Upper lobe of left lung (tissue), 4 donors: ENCODE measurements around the gene TFR2.

ENCODE experiments used
- EP300 ChIP-seq, 4 donors: sonication (generic); formaldehyde crosslinking; IDR thresholded peaks; one replicate each; pipeline ENCODE4 v1.5.1; 2017; ENCODE audit warnings: antibody characterized with exemption in 4 of 4, control low read depth in 2 of 4
- POLR2A ChIP-seq, 4 donors: fragments of 450-650 bp; IDR thresholded peaks; one replicate each; pipeline ENCODE4 v1.5.1; 2016 to 2017; ENCODE audit warnings: antibody characterized with exemption in 4 of 4, mild to moderate bottlenecking in 2 of 4
- POLR2AphosphoS5 ChIP-seq, 2 donors: sonication (generic); formaldehyde crosslinking; IDR thresholded peaks; one replicate each; pipeline ENCODE4 v1.5.1; 2017; ENCODE audit warnings: antibody characterized with exemption in 2 of 2
- TF ChIP-seq, protein P1 (sequence below), 6 experiments: fragments of 450-650 bp in 4 of 6; fragments of 200-600 bp in 2 of 6; sonication (generic) in 2 of 6; IDR thresholded peaks; one replicate each; pipeline ENCODE4 v1.5.1; 2016 to 2019; ENCODE audit warnings: antibody characterized with exemption in 6 of 6

DNA sequence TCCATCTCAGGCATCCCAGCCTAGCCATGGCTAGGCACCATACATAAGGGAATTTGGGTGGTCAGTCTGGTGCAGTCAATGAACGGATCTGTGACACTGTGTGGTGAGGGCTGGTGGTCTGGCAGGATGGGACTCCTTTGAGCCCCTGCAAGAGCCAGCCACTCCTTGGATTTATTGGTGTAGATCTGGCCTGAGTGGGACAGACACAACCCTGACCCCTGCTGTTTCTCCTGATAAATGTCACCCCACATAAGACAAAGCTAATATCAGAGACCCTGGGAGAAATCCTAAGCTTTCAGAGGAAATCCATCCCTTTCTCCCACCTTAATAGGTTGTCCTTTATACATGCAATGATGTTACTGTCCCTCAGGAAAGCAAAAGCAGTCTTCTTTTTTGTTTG lies 52.9 kb downstream of the TFR2 start:
- TF ChIP-seq, protein P1, sequence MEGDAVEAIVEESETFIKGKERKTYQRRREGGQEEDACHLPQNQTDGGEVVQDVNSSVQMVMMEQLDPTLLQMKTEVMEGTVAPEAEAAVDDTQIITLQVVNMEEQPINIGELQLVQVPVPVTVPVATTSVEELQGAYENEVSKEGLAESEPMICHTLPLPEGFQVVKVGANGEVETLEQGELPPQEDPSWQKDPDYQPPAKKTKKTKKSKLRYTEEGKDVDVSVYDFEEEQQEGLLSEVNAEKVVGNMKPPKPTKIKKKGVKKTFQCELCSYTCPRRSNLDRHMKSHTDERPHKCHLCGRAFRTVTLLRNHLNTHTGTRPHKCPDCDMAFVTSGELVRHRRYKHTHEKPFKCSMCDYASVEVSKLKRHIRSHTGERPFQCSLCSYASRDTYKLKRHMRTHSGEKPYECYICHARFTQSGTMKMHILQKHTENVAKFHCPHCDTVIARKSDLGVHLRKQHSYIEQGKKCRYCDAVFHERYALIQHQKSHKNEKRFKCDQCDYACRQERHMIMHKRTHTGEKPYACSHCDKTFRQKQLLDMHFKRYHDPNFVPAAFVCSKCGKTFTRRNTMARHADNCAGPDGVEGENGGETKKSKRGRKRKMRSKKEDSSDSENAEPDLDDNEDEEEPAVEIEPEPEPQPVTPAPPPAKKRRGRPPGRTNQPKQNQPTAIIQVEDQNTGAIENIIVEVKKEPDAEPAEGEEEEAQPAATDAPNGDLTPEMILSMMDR (IDR thresholded peaks at IDR 0.05) = peak in 5 of 6 experiments; percentile 10 to 38 (median 28)
- TF ChIP-seq POLR2A (IDR thresholded peaks at IDR 0.05) (no peak), EP300 (IDR thresholded peaks at IDR 0.05) (no peak), POLR2AphosphoS5 (IDR thresholded peaks at IDR 0.05) (no peak)
